HepG2 (cell line): Measurements from ENCODE around the gene COMMD4. TPM values are rescaled to one million over a fixed set of nuclear protein-coding genes. Genes with fewer than 3 reads are reported as not detected.
A peak's percentile ranks its signal among the peaks of the same experiment; 100 is the strongest.
"Not testable (repeated sequence)": the region's sequence is repeated elsewhere in the genome, so short reads cannot be mapped to it uniquely, and the experiment has no call there.

Source experiments
- ATAC-seq: fragments of 200-7000 bp; cut with Tn5 transposase; 3 replicates; pipeline ENCODE4 v1.9.1; 2020; ENCODE audit warnings: mild to moderate bottlenecking, moderate library complexity
- BruUV-seq: library from RNA; stranded (reverse); fragments of 400-500 nt; replicated peaks from 2 replicates; lab custom pipeline; 2021; lab: Mats Ljungman, UMichigan
- CTCF ChIA-PET: fragments of 300-600 bp; formaldehyde crosslinking; extraction: SDS; loops from one replicate; lab custom pipeline; 2021; ENCODE audit warnings: low total read pairs, inconsistent platforms, low intra/inter-chr PET ratio; lab: Yijun Ruan, JAX
- POLR2A ChIA-PET: fragments of 350-600 bp; sonication (Branson Sonifier 250); formaldehyde crosslinking; loops from one replicate; lab custom pipeline; 2020; ENCODE audit warnings: antibody characterized with exemption, inconsistent platforms; lab: Yijun Ruan, JAX
- DNase-seq: peaks from one replicate; pipeline ENCODE4 v3.0.0-alpha.2; 2015; ENCODE audit warnings: low spot score
- FAIRE-seq: peaks from 3 replicates; lab custom pipeline; 2011; peaks lifted over from hg19 to GRCh38; lab: Jason Lieb, UNC
- H2AFZ ChIP-seq: one replicate; pipeline ENCODE4 v1.6.1; 2011; ENCODE audit warnings: low read length, inconsistent platforms
- H3K27ac ChIP-seq: fragments of 300-600 bp; 3 replicates; pipeline ENCODE4 v1.8.0; 2011; ENCODE audit warnings: mixed run types, mild to moderate bottlenecking, mixed read lengths, low read length, inconsistent platforms; ENCODE audit not compliant: insufficient read depth; ENCODE audit errors: extremely low read length
- H3K27me3 ChIP-seq, 2 experiments: fragments of 200-600 bp in 1 of 2; 2 replicates in 1 of 2; 3 replicates in 1 of 2; pipeline versions ENCODE4 v1.6.0 to v1.8.0; 2011; ENCODE audit warnings: low read length in 2 of 2, mild to moderate bottlenecking in 2 of 2, moderate library complexity in 2 of 2, inconsistent platforms in 1 of 2; ENCODE audit not compliant: insufficient read depth in 2 of 2, control insufficient read depth in 1 of 2
- H3K36me3 ChIP-seq, 2 experiments: fragments of 200-600 bp in 1 of 2; replicated peaks in 1 of 2; 2 replicates in 1 of 2; 3 replicates in 1 of 2; pipeline versions ENCODE4 v1.5.1 to v1.8.0; 2011; ENCODE audit warnings: low read length in 2 of 2, inconsistent platforms in 1 of 2; ENCODE audit not compliant: insufficient read depth in 2 of 2, control insufficient read depth in 1 of 2
- H3K4me1 ChIP-seq: 2 replicates; pipeline ENCODE4 v1.5.1; 2012; ENCODE audit warnings: low read length, inconsistent platforms; ENCODE audit not compliant: insufficient read depth
- H3K4me2 ChIP-seq: 2 replicates; pipeline ENCODE4 v1.6.0; 2011; ENCODE audit warnings: low read depth, low read length, inconsistent platforms
- H3K4me3 ChIP-seq, 3 experiments: fragments of 200-600 bp in 1 of 3; sonication (generic), shearing (Covaris generic) in 1 of 3; replicated peaks in 1 of 3; 2 replicates each; pipeline ENCODE4 v1.5.1; 2011 to 2016; ENCODE audit warnings: low read length in 3 of 3, inconsistent platforms in 2 of 3, low read depth in 2 of 3, mild to moderate bottlenecking in 2 of 3, control low read depth in 1 of 3, mixed read lengths in 1 of 3; ENCODE audit not compliant: insufficient read depth in 1 of 3
- H3K79me2 ChIP-seq: one replicate; pipeline ENCODE4 v1.6.1; 2011; ENCODE audit warnings: low read length, inconsistent platforms; ENCODE audit not compliant: insufficient read depth
- H3K9ac ChIP-seq: 2 replicates; pipeline ENCODE4 v1.6.0; 2011; ENCODE audit warnings: mild to moderate bottlenecking, low read depth, low read length, inconsistent platforms; ENCODE audit not compliant: insufficient read depth
- H3K9me3 ChIP-seq: 2 replicates; pipeline ENCODE4 v1.5.1; 2012; ENCODE audit warnings: mild to moderate bottlenecking, low read length
- H4K20me1 ChIP-seq: 2 replicates; pipeline ENCODE4 v1.6.0; 2011; ENCODE audit warnings: inconsistent platforms, mild to moderate bottlenecking, low read length, moderate library complexity; ENCODE audit not compliant: insufficient read depth
- CHD2 ChIP-seq: IDR thresholded peaks from 2 replicates; pipeline ENCODE4 v1.6.1; 2011; ENCODE audit warnings: low read depth, low read length, improper control_type of control experiment
- WGBS: methylation state at CpG from one replicate; pipeline ENCODE4 v1.1.6; 2017; ENCODE audit warnings: low lambda C conversion rate; 5-methylcytosine and 5-hydroxymethylcytosine counted together
- in situ Hi-C: cut with HindIII; loops from 2 replicates; pipeline ENCODE4 v1.10.0; 2017; ENCODE audit warnings: low pct_unique_long_range_greater_than_20kb; ENCODE audit not compliant: extremely low pct_ligation_motif_present
- intact Hi-C: fragments of 100-400 bp; cut with micrococcal nuclease; formaldehyde crosslinking; loops from one replicate; pipeline ENCODE4 v1.10.0; 2022; ENCODE audit not compliant: unreplicated experiment
- polyA plus RNA-seq, 8 experiments: library from polyadenylated mRNA; depleted of rRNA in 3 of 8; stranded (reverse) in 7 of 8; unstranded in 1 of 8; fragments of >200 nt; fragmentation: Illumina TruSeq in 4 of 8; extraction: Trizol in 4 of 8; gene quantifications; 2 replicates each; pipeline versions ENCODE4 v1.2.1 to v1.2.3, GENCODE V29; 2011 to 2016; ENCODE audit warnings: low read depth in 4 of 8, missing spikeins in 1 of 8, mixed read lengths in 1 of 8; ENCODE audit not compliant: insufficient read depth in 1 of 8
- total RNA-seq, 5 experiments: library from RNA; depleted of rRNA; stranded (reverse); fragments of >200 nt; fragmentation: Illumina TruSeq; extraction: Trizol; gene quantifications; 2 replicates each; pipeline ENCODE4 v1.2.3, GENCODE V29; 2016; ENCODE audit warnings: low read depth in 1 of 5

Gene COMMD4
- total and polyA plus RNA-seq, 2 of the 13 experiments (the other 11 are each of a cell fraction or from before 2014, with no cell fraction given): 45.8 to 89.9 TPM

GRCh38 chr15:75332093-75332492 is 3.8 kb upstream of the COMMD4 start:
- CTCF ChIA-PET: not testable (repeated sequence)

GRCh38 chr15:75333654-75334419 is 2.0 kb upstream of the COMMD4 start:
- CTCF ChIA-PET, H2AFZ ChIP-seq, H3K9ac ChIP-seq, H3K9me3 ChIP-seq, H3K79me2 ChIP-seq, POLR2A ChIA-PET, ATAC-seq, H3K27ac ChIP-seq, FAIRE-seq, BruUV-seq, DNase-seq, in situ Hi-C loops, intact Hi-C loops, H3K4me2 ChIP-seq, H3K27me3 ChIP-seq, H3K36me3 ChIP-seq, H3K4me3 ChIP-seq, H4K20me1 ChIP-seq: not testable (repeated sequence)
- WGBS: 80% methylated on average over 15 of the region's 15 CpGs
- peaks cover 22% of the 10 kb centered on the region for H3K4me1 ChIP-seq

More at GRCh38 chr15:75332093-75332492, 3.8 kb upstream of the COMMD4 start:
- H3K9me3 ChIP-seq, H3K27me3 ChIP-seq, FAIRE-seq, H3K9ac ChIP-seq, intact Hi-C loops, BruUV-seq, DNase-seq, POLR2A ChIA-PET, H3K27ac ChIP-seq, H3K4me2 ChIP-seq, in situ Hi-C loops, H4K20me1 ChIP-seq, H3K79me2 ChIP-seq, H3K4me3 ChIP-seq, H2AFZ ChIP-seq, H3K36me3 ChIP-seq, ATAC-seq: not testable (repeated sequence)
- TF ChIP-seq CHD2: peak; percentile 65; the same call in 1 of the 2 replicates
- peaks cover 14% of the 10 kb centered on the region for H3K4me1 ChIP-seq
- 14% methylated on average over 7 of the region's 7 CpGs for WGBS
